Neuronal stem cell (in vitro differentiated cells): ENCODE data around the gene SHOX.

Experiments used
- DNase-seq: peaks from one replicate; pipeline ENCODE4 v3.0.0-alpha.2; 2013; ENCODE audit warnings: low spot score
- H2AFZ ChIP-seq: one replicate; pipeline ENCODE4 v1.6.1; 2013; ENCODE audit warnings: mild to moderate bottlenecking, low read length, inconsistent platforms
- H2AK5ac ChIP-seq: 2 replicates; pipeline ENCODE4 v1.6.1; 2013; ENCODE audit warnings: low read depth, mild to moderate bottlenecking, inconsistent platforms, low read length, moderate library complexity, mixed read lengths
- H2BK120ac ChIP-seq: 2 replicates; pipeline ENCODE4 v1.6.1; 2013; ENCODE audit warnings: low read depth, mild to moderate bottlenecking, inconsistent platforms, low read length, moderate library complexity, mixed read lengths
- H2BK12ac ChIP-seq: one replicate; pipeline ENCODE4 v1.6.1; 2013; ENCODE audit warnings: low read length, inconsistent platforms
- H2BK15ac ChIP-seq: 2 replicates; pipeline ENCODE4 v1.6.1; 2013; ENCODE audit warnings: mild to moderate bottlenecking, low read length, inconsistent platforms, mixed read lengths
- H2BK5ac ChIP-seq: one replicate; pipeline ENCODE4 v1.6.1; 2013; ENCODE audit warnings: inconsistent platforms, mild to moderate bottlenecking, low read length, moderate library complexity
- H3K14ac ChIP-seq: one replicate; pipeline ENCODE4 v1.6.1; 2013; ENCODE audit warnings: low read length, inconsistent platforms
- H3K18ac ChIP-seq: 2 replicates; pipeline ENCODE4 v1.6.1; 2013; ENCODE audit warnings: low read length, inconsistent platforms
- H3K23ac ChIP-seq: 2 replicates; pipeline ENCODE4 v1.6.1; 2013; ENCODE audit warnings: low read depth, mild to moderate bottlenecking, mixed read lengths, low read length, inconsistent platforms; ENCODE audit not compliant: poor library complexity
- H3K27ac ChIP-seq: replicated peaks from 3 replicates; pipeline ENCODE4 v1.5.1; 2013; ENCODE audit warnings: low read length, inconsistent platforms
- H3K27me3 ChIP-seq, 3 experiments: 2 replicates each; pipeline ENCODE4 v1.6.1; 2013; ENCODE audit warnings: low read length in 3 of 3, mild to moderate bottlenecking in 2 of 3, inconsistent platforms in 1 of 3, low read depth in 1 of 3, mixed read lengths in 1 of 3, moderate library complexity in 1 of 3; ENCODE audit not compliant: control insufficient read depth in 3 of 3, insufficient read depth in 3 of 3
- H3K36me3 ChIP-seq, 2 donors: replicated peaks in 1 of 2; 2 replicates each; pipeline ENCODE4 v1.6.1; 2013; ENCODE audit warnings: low read length in 2 of 2; ENCODE audit not compliant: control insufficient read depth in 2 of 2, insufficient read depth in 2 of 2
- H3K4ac ChIP-seq: 2 replicates; pipeline ENCODE4 v1.6.1; 2013; ENCODE audit warnings: inconsistent platforms, mild to moderate bottlenecking, low read length, moderate library complexity
- H3K4me1 ChIP-seq, 2 donors: 1 replicate in 1 of 2; 2 replicates in 1 of 2; pipeline ENCODE4 v1.6.1; 2013; ENCODE audit warnings: low read length in 2 of 2, low read depth in 1 of 2; ENCODE audit not compliant: control insufficient read depth in 2 of 2, insufficient read depth in 1 of 2
- H3K4me2 ChIP-seq: one replicate; pipeline ENCODE4 v1.6.1; 2013; ENCODE audit warnings: mild to moderate bottlenecking, low read length, inconsistent platforms; ENCODE audit not compliant: insufficient read depth, poor library complexity, severe bottlenecking
- H3K4me3 ChIP-seq, 2 donors: 2 replicates each; pipeline ENCODE4 v1.5.1; 2013; ENCODE audit warnings: low read length in 2 of 2, mild to moderate bottlenecking in 2 of 2, inconsistent platforms in 1 of 2, moderate library complexity in 1 of 2
- H3K79me1 ChIP-seq: one replicate; pipeline ENCODE4 v1.6.1; 2013; ENCODE audit warnings: low read depth, mild to moderate bottlenecking, inconsistent platforms, low read length, moderate library complexity
- H3K9ac ChIP-seq: one replicate; pipeline ENCODE4 v1.6.1; 2013; ENCODE audit warnings: mild to moderate bottlenecking, low read depth, low read length, inconsistent platforms; ENCODE audit not compliant: poor library complexity
- H3K9me3 ChIP-seq, 2 donors: replicated peaks in 1 of 2; 2 replicates each; pipeline versions ENCODE3 to v1.6.1; 2013; ENCODE audit warnings: low read length in 2 of 2, mild to moderate bottlenecking in 2 of 2, inconsistent platforms in 1 of 2, low read depth in 1 of 2, mixed read lengths in 1 of 2, moderate library complexity in 1 of 2; ENCODE audit not compliant: control insufficient read depth in 2 of 2, insufficient read depth in 1 of 2
- H4K8ac ChIP-seq: one replicate; pipeline ENCODE4 v1.6.1; 2013; ENCODE audit warnings: low read depth, mild to moderate bottlenecking, inconsistent platforms, low read length, moderate library complexity
- H4K91ac ChIP-seq: one replicate; pipeline ENCODE4 v1.6.1; 2013; ENCODE audit warnings: low read length, low read depth, mild to moderate bottlenecking, inconsistent platforms; ENCODE audit not compliant: poor library complexity
- WGBS, 2 donors: extraction: QIAGEN DNeasy Blood & Tissue Kit; methylation state at CpG; one replicate each; pipeline ENCODE4 v1.1.7; 2013; ENCODE audit warnings: missing lambda C conversion rate in 2 of 2, mixed read lengths in 1 of 2; ENCODE audit not compliant: insufficient read length in 2 of 2, insufficient replicate concordance in 1 of 2; ENCODE audit errors: extremely low coverage in 2 of 2; 5-methylcytosine and 5-hydroxymethylcytosine counted together

The SHOX gene

DNA sequence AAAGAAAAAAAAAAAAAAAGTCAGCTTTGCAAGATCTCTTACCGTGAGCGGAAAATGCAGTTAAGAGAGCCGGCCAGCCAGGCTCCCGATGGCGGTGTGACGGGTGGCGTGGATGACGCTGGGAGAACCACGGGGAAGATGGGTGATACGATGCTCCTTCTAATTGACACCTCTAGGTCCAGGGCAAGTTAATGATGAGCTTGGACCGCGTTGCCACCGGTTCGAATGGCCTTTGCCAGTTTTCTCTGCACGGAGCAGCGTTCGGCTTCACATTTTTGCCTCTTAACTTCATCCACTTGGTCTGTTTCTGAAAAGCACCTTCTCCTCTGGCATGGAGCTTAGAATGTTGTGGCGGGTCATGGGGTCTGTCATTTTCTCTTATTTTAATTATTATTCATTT, 33.2 kb downstream of the SHOX start:
- Histone ChIP-seq H2AFZ (no peak overlapping the region), H2AK5ac (no peak overlapping the region), H2BK120ac (no peak overlapping the region), H3K9me3 (no peaks in the 10 kb centered on the region), H4K8ac (no peak overlapping the region), H3K4ac (no peak overlapping the region), H3K18ac (no peak overlapping the region), H3K36me3 (no peaks in the 10 kb centered on the region), H2BK5ac (no peak overlapping the region), H3K23ac (no peak overlapping the region), H2BK15ac (no peak overlapping the region), H3K4me2 (no peak overlapping the region), H3K9ac (no peak overlapping the region), H3K14ac (no peak overlapping the region), H4K91ac (no peak overlapping the region), H3K27ac (no peak overlapping the region), H3K27me3 (no peaks in the 10 kb centered on the region), H3K4me1 (peaks cover 0 to 7% of the 10 kb centered on the region in 2 donors), H3K4me3 (no peak overlapping the region), H2BK12ac (no peak overlapping the region), H3K79me1 (no peaks in the 10 kb centered on the region)
- DNase-seq: no peak
- no CpG with 5 or more reads among the region's 18 CpGs for WGBS, 2 donors

DNA sequence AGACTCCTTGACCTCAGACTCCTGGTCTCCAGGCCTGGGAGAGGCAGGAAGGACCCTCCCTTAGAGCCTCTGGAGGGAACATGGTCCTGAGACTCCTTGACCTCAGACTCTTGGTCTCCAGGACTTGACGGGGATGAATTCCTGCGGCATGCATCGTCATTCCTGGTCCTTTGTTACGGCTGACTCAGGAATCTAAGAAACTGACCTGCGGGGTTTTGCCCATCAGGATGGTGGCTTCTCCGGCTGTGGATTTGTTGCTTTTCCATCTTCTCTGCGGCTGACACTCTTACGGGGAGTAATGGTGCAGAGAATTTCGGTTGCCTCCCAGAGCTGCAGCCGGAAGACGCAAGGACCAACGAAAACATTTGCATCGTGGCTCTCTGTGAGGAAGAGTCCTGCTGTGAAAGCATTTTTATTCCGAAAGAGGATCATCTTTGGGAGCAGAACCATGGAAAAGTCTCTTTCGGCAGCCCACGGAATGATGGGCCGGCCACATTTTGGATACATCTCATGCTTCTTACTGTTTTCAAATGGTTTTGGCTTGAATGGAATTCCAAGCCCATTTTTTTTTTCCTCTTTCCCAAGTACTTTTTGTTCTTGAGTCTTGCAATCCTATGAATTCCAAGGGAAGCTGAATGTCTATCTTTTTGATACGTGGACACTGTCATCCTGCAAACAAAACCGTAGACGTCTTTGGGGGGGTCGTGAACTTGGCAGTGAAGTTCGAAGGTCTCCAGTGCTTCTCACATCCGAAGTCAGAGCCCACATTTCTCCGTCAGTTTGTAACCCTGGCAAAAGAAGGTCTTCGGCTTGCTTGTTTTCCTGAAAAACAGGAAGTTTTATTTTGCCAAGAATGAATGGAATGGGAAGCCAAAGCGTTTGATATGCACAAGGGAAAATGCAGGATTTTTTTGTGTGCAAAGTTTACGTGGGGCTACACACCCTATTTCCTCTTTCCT, 36.5 kb downstream of the SHOX start:
- H3K4me1 ChIP-seq: peaks cover 0 to 7% of the 10 kb centered on the region in 2 donors

DNA sequence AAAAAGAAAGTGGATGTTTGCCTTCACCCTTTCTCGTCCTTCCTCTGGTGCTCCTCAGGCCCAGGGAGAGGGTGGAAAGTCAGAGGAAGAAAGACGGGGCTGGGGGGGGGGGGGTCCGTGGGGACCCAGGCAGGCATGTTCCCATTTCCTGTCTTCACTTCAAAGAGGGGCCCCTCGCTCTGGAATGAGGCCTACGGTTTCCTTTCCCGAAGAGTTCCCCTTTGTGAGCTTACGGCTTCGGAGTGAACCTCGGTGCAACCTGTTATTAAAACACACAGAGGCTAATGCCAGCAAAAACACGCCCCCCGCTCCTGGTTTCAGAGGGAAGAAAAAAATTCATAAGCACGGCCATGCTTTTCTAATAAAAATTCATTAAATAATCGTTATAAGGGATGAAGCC, 40.1 kb downstream of the SHOX start:
- H3K4me3 ChIP-seq: no peak overlapping the region
- H3K4me2 ChIP-seq: no peak overlapping the region
- H3K9ac ChIP-seq: no peak overlapping the region
- no peak overlapping the region for H2BK12ac ChIP-seq
- H3K18ac ChIP-seq: no peak overlapping the region
- H2AFZ ChIP-seq: peak overlapping the region; percentile 76
- H4K91ac ChIP-seq: no peak overlapping the region
- no CpG with 5 or more reads among the region's 13 CpGs for WGBS, 2 donors
- peaks cover 0 to 2% of the 10 kb centered on the region in 2 donors for H3K9me3 ChIP-seq
- DNase-seq: no peak
- no peak overlapping the region for H4K8ac ChIP-seq
- peaks cover 0 to 10% of the 10 kb centered on the region in 2 donors for H3K4me1 ChIP-seq
- no peak overlapping the region for H2BK120ac ChIP-seq
- H2AK5ac ChIP-seq: no peak overlapping the region
- no peak overlapping the region for H2BK5ac ChIP-seq
- H3K27ac ChIP-seq: no peak overlapping the region
- no peak overlapping the region for H3K4ac ChIP-seq
- no peaks in the 10 kb centered on the region for H3K79me1 ChIP-seq
- H3K14ac ChIP-seq: no peak overlapping the region
- H2BK15ac ChIP-seq: no peak overlapping the region
- no peaks in the 10 kb centered on the region for H3K27me3 ChIP-seq
- no peak overlapping the region for H3K23ac ChIP-seq
- H3K36me3 ChIP-seq: no peaks in the 10 kb centered on the region

More for the DNA sequence above, 36.5 kb downstream of the SHOX start:
- H2BK15ac ChIP-seq: peak overlapping the region; percentile 67
- DNase-seq: no peak
- H3K9ac ChIP-seq: no peak overlapping the region
- no peak overlapping the region for H3K4ac ChIP-seq
- H3K18ac ChIP-seq: no peak overlapping the region
- H2AK5ac ChIP-seq: no peak overlapping the region
- H2BK5ac ChIP-seq: no peak overlapping the region
- no peak overlapping the region for H3K23ac ChIP-seq
- no CpG with 5 or more reads among the region's 27 CpGs for WGBS, 2 donors
- H2BK12ac ChIP-seq: no peak overlapping the region
- H3K79me1 ChIP-seq: no peaks in the 10 kb centered on the region
- no peak overlapping the region for H4K8ac ChIP-seq
- H3K36me3 ChIP-seq: no peaks in the 10 kb centered on the region
- no peak overlapping the region for H2AFZ ChIP-seq
- H3K27ac ChIP-seq: no peak overlapping the region
- H2BK120ac ChIP-seq: no peak overlapping the region
- no peak overlapping the region for H3K14ac ChIP-seq
- H3K4me2 ChIP-seq: no peak overlapping the region
- no peaks in the 10 kb centered on the region for H3K27me3 ChIP-seq
- no peaks in the 10 kb centered on the region for H3K9me3 ChIP-seq
- no peak overlapping the region for H3K4me3 ChIP-seq
- no peak overlapping the region for H4K91ac ChIP-seq

DNA sequence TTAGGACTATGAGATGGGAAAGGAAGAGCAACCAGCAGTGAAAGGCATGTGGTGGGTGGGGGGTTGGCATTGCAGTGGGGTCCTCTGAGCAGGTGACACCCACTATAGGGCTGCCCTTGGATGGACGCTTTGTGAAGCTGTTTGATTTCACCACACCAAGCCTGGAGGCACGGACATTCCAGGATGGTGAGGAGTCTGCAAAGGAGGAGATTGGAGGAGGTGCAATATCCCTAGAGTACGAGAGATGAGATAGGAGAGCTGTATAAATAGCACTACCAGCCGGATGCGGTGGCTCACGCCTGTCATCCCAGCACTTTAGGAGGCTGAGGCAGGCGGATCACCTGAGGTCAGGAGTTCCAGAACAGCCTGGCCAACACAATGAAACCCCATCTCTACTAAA, 42.3 kb downstream of the SHOX start:
- H3K4me3 ChIP-seq: no peak overlapping the region
- no peaks in the 10 kb centered on the region for H3K27me3 ChIP-seq
- DNase-seq: no peak
- H3K9ac ChIP-seq: no peak overlapping the region
- no peaks in the 10 kb centered on the region for H3K36me3 ChIP-seq
- H3K4me2 ChIP-seq: no peak overlapping the region
- no peaks in the 10 kb centered on the region for H3K79me1 ChIP-seq
- no peak overlapping the region for H3K4ac ChIP-seq
- peaks cover 0 to 7% of the 10 kb centered on the region in 2 donors for H3K4me1 ChIP-seq
- no peak overlapping the region for H2AFZ ChIP-seq
- no peak overlapping the region for H3K14ac ChIP-seq
- H4K91ac ChIP-seq: no peak overlapping the region
- H3K9me3 ChIP-seq: peaks cover 0 to 2% of the 10 kb centered on the region in 2 donors
- H2BK120ac ChIP-seq: no peak overlapping the region
- no peak overlapping the region for H2BK5ac ChIP-seq
- H3K18ac ChIP-seq: peak overlapping the region; percentile 77
- no CpG with 5 or more reads among the region's 7 CpGs for WGBS, 2 donors
- H2BK12ac ChIP-seq: no peak overlapping the region
- no peak overlapping the region for H2AK5ac ChIP-seq
- H3K23ac ChIP-seq: no peak overlapping the region
- no peak overlapping the region for H3K27ac ChIP-seq
- H4K8ac ChIP-seq: no peak overlapping the region
- no peak overlapping the region for H2BK15ac ChIP-seq
